Stimulated activated CD8-positive, alpha-beta memory T cell treated with anti-CD3 and anti-CD28 coated beads, Interleukin-4, amount 100 ng/mL, for 48 hours (primary cell): ENCODE measurements around the gene NCKAP5.

Experiments
- DNase-seq: peaks from one replicate; pipeline ENCODE4 v3.0.0-alpha.2; 2020

The NCKAP5 gene

DNA sequence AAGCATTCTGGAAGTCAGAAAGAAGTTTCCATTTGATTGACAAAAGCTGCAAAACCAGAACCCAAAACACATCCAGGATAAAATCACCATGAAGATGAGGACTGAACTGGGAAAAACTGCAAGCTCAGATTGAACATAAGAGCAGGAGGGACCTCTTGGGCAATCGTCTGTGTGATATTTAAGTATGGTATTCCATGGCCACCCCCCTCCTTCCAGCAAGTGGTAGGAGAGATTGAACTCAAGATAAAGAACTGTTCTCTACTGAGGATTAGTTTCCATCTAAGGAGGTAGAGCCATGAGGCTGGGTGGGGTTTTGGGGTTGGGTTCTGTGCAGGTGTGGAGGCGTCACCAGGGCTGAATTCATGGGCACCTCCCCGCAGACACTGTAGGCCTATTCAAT is 251.1 kb downstream of the NCKAP5 start:
- DNase-seq, result no peak

DNA sequence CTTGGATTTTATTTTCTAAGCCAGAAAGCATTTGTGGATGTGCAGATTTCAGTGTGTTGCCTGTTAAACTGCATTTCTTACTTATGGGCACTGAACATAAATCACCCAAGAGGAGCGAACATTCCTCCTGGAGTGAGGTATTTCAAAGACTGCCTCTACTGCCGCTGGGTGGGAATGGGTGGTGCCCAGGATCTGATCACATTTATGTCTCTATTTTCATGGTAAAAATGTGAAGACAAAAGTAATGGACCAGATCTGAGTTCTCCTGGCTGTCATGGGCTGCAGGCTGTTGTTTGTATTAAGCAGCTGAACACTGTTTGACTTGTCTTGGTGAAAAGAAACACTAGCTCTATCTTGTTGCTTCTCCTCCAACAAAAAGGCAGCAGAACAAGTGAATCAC is 251.7 kb downstream of the NCKAP5 start:
- no peak for DNase-seq

DNA sequence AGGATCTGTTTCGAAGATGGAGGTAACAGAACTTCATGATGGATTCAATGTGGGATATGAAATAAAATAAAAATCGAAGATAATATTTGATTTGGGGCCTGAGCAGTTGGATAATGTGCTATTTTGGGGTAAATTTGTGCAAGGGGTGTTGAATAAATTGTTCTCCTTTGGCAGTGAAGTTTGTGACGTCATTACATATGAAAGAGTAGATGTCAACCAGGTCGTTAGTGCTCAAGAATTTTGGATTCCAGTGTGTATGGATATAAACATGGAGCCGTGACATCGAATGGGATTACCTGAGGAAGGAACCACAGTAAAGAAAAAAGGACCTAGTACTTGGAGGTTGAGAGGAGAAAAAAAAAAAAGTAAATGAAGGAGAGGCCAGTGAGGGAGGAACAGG is 253.0 kb downstream of the NCKAP5 start:
- DNase-seq, result no peak

DNA sequence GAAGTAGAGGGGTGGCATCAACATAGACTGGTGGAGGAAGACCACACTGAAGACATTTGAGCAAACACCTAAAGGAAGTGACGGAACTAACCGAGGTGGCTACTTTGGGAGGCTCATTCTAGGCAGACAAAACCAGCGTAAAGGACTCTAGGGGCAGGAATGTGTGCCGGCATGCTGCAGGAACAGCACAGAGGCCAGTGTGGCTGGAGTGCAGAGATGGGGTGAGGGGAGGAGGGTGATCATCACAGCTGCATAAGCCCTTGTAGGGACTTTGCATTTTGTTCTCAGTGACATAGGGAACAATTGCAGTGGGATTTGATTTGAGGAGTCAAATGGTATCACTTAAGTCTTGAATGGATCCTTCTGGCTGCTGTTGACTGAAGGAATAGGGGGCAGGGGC is 253.5 kb downstream of the NCKAP5 start:
- DNase-seq, result no peak

DNA sequence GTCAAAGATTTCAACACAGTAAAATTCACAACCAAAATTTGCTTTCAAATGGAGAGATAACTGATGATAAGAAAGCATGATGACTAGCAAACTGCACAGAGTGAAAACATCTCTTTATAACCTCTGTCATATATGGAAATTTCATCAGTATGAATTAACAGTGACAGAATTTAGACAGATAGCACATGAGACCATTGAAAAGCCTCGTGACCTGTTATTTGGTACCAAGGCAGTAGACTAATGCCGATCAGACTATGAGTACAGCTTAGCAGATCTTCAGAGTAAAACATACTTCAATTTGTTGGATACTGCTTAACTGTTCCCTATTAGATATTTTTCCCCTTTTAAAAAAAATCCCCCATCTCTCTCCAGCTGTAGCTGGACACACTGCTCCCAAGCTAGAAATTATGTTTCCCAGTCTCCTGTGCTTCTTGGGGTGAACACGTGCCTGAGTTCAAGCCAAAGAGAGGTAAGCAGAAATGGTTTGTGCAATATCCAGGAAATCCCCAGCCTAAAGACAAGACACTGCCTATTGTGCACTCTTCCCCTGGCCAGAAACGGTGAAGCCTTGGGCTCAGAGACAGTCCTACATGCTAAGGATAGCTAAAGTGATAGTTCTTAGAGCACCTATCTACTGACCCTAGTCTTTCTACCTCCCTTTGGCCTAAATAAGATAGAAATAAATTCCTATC is 256.1 kb downstream of the NCKAP5 start:
- no peak for DNase-seq

DNA sequence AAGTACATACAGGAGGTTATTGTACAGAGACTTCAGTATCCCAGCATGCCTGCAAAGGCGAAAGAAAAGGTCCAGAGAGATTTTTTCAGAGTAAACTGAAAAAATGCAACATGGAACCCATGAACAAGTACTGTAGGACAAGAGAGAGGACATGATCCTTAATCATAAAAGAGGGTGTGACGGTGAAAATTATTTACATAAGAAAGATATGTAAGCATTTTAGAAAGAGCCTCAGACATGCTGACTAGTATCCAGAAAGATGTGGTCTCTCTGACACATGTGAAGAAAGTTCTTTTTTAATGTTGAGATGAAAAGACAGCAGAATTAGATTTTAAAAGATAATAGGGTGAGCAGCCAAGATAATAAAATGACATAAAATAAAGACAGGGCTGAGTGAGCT is 262.0 kb downstream of the NCKAP5 start:
- DNase-seq, result no peak

DNA sequence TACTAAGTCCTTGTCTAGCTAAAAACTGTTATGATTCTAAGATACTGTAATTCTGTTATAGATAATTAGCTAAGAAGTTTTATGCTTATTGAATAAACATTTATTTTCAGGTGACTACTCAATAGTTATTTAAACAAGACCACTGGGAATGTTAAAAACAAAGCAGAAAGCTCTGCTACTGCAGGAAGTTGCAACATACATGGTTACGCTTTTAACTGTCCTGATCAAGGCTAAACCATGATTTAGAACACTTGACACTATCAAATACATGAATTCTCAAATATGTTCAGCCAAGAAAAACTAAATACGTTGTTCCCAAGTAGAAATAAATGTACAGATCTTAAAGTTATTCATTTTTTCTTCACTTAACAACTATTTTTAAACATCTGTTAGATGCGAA is 263.9 kb downstream of the NCKAP5 start:
- no peak for DNase-seq

DNA sequence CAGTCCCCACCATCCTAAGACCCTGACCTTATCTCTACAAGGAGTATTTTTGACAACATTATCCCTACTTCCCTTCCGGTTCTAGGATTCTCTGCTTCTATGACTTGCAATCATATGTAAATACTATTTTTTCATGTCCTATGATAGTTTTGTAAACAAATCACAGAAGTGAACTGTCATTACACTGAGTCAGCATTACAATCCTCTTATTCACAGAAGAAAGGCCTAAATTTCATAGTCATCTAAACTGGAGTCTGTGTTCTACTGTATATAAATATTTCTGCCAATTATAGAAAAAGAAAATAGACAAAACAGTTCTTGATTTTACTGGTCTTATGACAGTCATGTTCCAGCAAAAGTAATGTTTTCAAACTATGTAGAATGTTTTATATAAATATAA is 265.1 kb downstream of the NCKAP5 start:
- no peak for DNase-seq

DNA sequence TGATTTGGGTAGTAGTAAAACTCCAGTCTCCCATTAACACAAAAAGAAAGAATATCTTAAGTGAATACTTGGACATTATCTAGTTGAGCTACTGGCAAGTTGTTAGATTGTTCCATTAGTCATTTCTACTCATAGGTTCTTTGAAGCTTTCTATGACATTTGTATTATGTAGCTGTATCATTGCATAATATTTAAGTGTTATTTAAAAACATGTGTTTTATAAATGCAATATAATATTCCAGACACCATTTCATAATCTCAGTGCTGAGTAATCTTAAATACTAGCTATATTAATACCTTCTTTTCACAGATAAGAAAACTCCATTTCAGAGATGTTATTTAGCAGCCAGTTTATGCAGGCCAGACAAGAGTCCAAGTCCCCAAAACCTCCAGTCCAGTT is 271.9 kb downstream of the NCKAP5 start:
- DNase-seq, result no peak

DNA sequence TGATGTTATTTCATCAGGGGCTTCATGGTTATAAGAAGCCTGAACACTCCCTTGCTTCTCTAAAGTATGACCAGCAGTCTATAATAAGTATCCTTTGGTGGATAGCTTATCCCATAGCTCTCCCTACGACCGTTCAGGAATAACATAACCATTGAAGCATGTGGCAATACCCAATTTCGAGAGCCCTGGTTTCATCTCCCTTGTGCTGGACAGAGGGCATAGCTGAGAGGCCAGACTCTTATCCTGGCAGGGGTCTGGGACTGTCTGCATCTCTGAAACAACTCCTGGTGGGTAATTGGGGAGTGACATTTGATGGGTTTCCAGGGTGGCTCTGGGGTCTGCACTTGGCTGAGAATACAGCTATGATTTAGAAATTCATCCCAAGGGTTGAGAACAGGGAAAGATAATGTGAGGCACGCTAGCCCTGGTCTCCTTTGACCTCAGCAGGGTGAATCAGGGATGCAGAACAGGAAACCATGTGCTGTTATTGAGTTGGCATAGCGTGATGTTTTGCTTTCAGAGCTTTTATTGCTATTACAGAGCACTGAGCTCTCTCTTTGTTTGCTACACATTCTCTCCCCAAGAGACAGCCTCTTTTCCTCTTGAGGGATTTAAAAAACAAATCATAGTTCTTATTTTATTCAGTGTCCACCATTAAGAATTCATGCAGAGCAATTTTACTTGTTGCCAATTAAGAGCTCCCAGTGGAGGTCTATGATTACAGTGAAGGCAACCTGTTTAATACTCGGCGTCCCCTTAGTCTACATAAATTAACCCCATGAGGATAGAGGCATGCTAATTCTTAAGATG is 274.5 kb downstream of the NCKAP5 start:
- DNase-seq, result no peak

DNA sequence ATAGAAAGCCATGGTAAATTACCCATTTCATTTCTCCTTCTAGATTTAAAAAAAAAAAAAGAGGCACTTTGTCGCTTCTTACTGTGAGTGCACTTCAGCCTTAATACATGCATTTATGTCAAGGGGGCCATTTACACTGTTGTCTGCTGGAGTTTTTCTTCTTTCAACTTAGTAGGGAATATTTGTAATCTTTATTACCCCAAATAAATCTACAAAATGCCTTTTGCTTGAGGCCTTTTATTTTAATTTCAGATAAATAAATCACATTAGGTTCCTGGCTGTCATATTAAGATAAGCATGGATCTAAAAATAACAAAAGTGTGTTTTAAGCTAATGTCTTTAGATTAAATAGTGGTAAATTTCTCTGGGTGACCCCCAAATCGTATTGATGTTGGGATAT is 276.0 kb downstream of the NCKAP5 start:
- no peak for DNase-seq

DNA sequence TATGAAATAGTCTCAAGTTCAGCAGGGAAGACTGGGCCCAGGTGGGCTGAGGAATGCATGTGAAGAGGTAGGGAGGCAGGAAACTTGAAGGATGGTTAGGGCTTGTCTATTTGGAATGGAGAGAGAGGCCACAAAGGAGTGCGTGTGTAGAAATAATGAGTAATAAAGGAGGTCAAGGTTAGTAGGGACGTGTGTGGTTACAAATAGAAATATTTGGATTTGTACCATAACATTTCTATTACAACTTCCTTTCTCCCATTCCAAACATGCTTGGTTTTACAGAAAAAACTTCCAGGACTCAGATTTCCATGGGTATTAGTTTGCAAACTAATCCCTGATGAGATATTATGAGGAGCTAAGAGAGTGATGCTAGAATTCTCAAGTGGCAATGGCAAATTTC is 280.6 kb downstream of the NCKAP5 start:
- DNase-seq, result no peak

DNA sequence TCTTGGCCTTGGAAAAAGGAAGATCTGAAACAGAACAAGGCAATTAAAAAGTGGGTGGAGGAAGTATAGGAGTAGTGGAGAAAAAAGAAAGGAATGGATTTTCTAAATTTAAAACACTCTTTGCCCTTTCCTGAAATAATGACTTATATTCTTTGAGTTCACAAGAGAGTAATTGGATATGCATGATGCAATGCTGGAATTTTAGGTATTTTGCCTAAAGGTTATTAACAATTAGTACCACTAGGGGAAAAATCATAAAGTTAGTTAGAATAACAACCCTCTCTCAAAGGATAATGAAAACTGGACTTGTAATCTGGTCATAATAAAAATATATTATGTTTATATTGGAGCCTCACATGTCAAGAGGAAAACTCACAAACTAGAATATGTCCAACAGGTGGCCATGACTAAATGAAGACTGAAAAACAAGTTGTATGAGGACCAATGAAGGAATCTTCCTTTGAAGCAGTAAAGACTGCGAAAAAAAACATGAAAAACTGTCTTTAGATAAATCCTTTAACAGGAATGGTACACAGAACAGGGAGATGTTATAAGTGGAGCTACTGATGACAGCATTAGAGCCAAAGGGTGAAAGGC is 281.8 kb downstream of the NCKAP5 start:
- no peak for DNase-seq

DNA sequence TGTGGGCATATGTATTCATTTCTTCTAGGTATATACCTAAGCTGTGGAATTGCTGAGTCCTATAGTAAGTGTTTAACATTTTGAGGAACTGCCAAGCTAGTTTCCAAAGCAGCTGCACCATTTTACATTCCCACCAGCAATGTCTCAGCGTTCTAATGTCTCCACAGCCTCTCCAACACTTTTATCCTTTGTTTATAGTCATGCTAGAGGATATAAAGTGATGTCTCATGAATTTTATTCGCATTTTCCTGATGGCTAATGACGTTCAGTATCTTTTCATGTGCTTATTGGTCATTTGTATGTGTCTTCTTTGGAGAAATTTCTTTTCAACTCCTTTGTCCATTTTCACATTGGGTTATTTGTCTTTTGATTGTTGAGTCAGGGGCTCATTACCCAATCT is 295.2 kb downstream of the NCKAP5 start:
- DNase-seq, result no peak

DNA sequence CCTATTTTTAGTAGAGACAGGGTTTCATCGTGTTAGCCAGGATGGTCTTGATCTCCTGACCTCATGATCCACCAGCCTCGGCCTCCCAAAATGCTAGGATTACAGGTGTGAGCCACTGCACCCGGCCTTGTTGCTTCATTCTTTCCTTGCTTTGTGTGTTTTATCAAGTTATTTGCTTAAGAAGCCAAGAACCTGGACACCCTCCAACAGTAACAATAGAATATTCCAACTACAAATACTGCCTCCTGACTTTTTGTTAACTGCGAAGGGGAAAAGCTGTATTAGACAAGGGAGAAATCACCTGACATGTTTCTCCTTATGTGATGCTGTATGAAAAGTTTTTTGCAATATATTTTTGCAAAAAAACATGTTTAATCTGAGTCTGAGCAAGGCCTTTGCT is 297.2 kb downstream of the NCKAP5 start:
- no peak for DNase-seq

DNA sequence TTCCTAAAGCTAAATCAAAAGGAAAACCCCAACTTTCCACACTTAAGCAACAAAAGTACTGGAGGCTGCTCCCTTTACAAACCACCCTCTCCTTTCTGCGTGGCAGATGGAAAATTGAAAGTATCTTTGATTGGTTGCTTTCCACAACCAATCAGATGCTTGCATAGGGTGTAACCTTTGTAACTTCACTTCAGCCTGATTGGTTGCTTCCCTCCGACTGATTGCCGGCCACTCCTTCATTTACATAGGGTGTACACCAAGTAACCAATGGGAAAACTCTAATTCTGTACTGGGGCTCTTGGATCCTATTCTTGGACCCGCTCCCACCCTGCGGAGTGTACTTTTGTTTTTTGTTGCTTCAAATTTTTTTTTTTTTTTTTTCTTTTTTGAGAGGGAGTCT is 297.7 kb downstream of the NCKAP5 start:
- DNase-seq, result no peak

DNA sequence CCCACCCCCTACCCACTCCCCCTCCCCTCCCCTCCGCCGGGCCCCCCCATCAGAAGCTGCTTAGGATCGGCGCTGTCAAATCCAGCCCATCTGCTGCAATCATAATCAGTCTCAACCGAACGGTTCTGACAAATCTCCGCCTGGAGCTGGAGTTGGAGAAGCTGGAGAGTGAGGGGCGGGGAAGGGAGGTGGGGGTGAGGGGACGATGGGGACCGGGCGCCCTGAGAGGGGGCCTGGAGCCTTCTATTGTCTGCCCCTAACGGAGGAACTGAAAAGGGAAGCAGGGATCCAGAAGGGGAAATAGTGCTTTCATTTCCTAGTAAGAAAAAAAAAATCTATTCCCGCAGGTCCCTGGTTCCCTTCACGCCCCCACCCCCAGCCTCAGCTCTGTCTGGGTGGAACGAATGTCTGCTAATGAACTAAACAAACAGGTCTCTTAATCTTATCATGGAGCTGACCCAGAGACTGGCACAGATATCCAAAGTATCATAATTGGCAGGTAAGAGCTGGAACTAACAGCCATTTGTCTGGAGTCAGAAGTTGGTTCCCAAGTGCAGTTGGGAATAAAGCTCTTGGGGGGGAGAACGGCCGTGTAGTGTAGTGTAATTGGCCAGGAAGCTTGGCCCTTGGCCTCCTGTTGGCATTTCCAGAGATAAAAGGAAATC is 301.2 kb downstream of the NCKAP5 start:
- no peak for DNase-seq

DNA sequence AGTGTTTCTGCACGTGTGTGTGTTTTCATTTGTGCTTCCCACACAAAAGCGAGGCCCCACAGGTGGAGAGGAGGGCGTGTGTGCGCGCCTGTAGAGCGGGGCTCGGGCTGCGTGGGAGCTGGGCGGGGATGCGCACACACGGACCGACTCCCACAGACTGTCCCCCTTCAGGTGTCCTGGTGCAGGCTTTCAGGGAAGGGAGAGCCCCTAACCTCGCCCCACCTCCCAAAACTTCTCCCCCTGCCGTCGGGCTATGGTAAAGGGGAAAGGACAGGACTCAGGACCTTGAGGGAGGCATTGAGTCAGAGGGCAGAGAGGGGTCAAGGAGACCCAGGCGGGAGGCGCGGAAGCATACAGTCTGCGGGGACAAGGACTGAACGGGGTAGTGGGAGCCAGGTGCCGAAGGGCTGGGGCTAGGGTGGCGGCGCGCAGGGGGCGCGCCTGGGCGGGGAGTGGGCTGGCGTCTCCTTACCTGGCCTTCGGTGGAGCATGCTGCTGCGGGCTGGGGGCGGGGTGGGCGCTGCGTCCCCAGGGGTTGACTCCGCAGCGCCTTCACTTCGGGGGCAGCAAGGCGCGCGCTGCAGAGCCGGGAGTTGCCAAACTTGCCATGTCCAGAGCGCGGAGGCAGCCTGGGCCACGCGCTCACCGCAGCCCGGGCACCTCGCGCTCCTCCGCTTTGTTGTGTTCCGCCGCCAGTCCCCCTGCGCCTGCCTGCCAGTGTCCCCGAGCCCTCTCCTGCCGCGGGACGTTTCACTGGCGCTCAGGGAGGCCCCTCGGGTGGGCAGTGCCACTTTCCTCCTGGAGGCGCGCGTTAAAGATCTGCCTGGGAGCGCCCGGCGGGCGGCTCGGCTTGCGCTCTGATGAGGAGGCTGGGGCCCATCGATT is 302.0 kb downstream of the NCKAP5 start:
- no peak for DNase-seq

DNA sequence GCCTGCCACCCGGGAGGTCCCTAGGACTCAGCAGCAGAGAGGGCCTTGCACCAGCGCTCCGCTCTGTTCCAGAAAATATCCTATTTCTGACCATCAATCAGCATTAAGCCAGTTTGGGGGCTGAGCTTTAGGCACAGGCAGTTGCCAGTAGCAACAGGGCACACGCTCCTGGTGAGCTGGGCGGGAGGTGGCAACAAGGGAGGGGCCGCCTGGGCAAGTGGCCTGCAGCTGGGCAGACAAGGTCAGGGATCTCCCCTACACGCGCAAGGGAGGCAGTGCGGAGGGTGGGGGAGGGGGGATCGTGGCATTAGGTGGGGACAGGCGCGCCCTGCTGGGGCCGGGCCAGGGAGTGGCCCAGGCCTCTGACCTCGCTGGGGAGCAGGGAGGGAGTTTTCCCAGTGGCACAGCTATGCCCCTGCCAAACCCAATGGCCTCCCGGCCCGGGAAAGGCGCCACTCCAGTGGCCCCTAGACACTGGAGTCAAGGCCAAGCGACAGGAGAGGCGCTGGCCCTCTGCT is 302.8 kb downstream of the NCKAP5 start:
- no peak for DNase-seq

DNA sequence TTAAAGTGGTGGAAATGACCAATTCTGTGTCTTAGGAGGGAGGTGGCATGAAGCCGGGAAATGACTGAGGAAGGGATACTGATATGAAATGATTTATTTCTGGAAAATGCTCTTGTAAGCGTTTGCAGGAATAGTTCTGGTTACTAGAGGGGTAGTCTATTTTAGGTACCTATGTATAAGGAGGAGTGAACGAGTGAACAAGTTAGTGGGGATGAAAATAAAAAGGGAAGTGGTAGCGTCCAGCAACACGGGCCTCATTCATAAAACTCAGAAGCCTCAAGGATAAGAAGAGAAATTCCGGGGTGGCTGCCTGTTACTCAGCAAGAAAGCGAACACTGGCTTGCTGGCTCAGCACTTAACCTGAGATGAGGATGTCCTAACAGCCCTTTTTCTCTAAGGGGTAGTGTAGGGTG is 303.3 kb downstream of the NCKAP5 start:
- no peak for DNase-seq

DNA sequence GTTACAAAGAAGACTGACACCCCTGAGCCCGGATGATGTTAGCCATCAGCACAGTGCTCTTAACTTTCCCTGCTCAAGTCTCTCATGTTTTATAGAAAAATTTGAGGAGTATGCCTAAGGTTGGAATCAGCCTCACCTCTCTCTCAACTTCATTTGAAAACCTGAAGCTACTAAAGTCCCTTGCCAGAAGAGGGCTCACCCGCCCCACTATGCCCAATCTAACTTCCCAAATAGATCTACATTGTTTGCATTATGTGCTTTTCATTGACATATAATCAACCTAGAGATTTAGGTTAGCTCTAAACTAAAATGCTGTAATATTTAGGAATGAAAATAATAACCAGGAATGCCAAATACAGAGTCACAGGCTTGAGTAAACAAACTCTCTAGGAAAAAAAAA is 305.4 kb downstream of the NCKAP5 start:
- no peak for DNase-seq

DNA sequence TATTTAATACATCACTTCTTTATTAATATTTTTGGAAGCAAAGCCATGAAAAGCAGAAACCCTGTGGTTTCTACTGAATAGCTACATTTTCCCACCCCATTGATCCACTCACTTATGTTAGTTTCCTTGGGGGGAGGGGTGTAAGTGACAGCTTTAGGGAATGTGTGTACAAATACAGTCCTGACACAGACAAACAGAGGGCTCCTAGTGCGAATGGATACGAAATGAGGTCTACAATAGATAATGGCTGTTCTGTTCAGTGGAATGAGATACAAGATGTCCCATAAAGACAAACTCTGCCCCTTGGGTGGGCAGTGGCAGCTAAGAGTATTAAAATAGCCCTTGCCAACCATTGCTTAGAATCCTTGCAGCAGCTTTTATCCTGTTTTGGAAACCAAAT is 312.9 kb downstream of the NCKAP5 start:
- DNase-seq, result no peak

DNA sequence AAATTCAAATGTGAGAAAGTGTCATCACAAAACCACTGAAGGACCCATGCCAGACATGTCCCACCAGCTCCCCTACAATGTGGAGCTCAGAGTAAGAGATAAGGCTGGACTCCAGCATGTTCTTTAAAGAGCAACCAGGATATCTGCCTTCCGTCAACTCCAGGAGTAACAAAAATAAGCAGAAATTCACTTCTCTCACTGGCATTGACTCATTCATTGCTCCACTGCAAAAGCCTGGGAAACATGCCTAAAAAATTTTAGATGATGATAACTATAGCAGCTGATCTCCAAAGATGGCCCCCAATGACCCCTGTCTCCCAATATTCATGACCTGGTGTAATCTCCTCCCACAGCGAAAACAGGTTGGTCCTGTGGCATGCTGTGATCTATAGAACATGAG is 314.5 kb downstream of the NCKAP5 start:
- no peak for DNase-seq
